Measurements from ENCODE around the gene DPYD.

GRCh38 chr1:97382206-97382605 lies 538.6 kb downstream of the DPYD start:
- TF ChIP-seq CTCF (IDR thresholded peaks at IDR 0.05) (no peak), ATF6 (CRISPR knock-in tag; IDR thresholded peaks at IDR 0.05) (no peak), USF1 (CRISPR knock-in tag; IDR thresholded peaks at IDR 0.05) (no peak), JUN (CRISPR knock-in tag; IDR thresholded peaks at IDR 0.05) (no peak), ZNF121 (CRISPR knock-in tag; IDR thresholded peaks at IDR 0.05) (no peak), AFF4 (CRISPR knock-in tag; IDR thresholded peaks at IDR 0.05; ENCODE audit: borderline replicate concordance) (no peak), CBFB (CRISPR knock-in tag; IDR thresholded peaks at IDR 0.05; ENCODE audit: low read depth) (no peak), SP1 (CRISPR knock-in tag; conservative IDR thresholded peaks at IDR 0.05) (no peak), MLX (CRISPR knock-in tag; IDR thresholded peaks at IDR 0.05) (no peak), CREB1 (CRISPR knock-in tag; IDR thresholded peaks at IDR 0.05) (no peak), ATF1 (CRISPR knock-in tag; IDR thresholded peaks at IDR 0.05) (no peak)

Measured in WTC11 (cell line).